COLO829 (cell line): ENCODE data around the gene GC.
"Not testable (repeated sequence)": the region's sequence is repeated elsewhere in the genome, so short reads cannot be mapped to it uniquely, and the experiment has no call there.

ENCODE experiments used
- DNase-seq: peaks from one replicate; pipeline ENCODE4 v3.0.0; 2012; ENCODE audit warnings: low spot score

GC gene, protein sequence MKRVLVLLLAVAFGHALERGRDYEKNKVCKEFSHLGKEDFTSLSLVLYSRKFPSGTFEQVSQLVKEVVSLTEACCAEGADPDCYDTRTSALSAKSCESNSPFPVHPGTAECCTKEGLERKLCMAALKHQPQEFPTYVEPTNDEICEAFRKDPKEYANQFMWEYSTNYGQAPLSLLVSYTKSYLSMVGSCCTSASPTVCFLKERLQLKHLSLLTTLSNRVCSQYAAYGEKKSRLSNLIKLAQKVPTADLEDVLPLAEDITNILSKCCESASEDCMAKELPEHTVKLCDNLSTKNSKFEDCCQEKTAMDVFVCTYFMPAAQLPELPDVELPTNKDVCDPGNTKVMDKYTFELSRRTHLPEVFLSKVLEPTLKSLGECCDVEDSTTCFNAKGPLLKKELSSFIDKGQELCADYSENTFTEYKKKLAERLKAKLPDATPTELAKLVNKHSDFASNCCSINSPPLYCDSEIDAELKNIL

DNA sequence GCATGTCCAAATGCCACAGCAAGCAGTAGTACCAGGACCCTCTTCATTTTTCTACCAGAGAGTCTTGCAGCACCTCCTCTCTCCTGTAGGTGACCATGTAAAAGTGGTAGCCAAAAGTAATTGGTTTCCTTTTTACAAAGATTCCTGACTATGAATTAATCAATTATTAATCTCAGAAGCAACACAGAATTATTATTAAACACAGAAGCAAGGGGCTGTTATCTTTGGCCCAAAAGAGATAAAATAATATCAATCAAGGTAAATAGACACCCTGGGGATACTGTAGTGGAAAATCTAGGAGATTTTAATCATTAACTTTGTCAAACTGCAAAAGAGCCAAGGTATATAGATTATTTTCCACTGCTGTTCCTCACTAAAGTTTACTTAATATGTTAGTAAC lies at the start of gene GC:
Gene GC, minus strand, starts transcription at position 108 of the 400 bp plus-strand sequence. Its CDS starts 61 bp downstream, at position 47.
- no peak for DNase-seq

- no peak for DNase-seq
Measured at GRCh38 chr4:71833232-71833900, 49.5 kb upstream of the GC start.

DNA sequence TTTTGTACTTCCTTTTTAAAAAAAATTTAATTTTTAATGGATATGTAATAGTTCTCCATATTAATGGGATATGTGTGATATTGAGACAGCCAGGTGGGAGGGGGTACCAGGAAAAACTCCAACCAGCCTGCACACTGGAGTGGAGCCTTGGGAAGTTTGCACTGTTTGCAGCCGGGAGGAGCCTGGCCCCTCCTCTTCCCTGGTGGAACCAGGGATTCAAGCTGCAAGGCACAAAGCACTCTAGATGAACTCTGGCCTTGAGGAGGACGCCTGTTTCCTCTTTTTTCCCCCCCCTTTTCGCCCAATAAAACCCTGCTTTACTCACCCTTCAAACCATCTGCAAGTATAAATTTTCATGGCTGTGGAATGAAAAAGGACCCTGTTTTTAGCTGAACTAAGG lies 48.2 kb upstream of the GC start:
- no peak for DNase-seq

- DNase-seq: no peak
Measured at GRCh38 chr4:71830497-71831190, 46.8 kb upstream of the GC start.

DNA sequence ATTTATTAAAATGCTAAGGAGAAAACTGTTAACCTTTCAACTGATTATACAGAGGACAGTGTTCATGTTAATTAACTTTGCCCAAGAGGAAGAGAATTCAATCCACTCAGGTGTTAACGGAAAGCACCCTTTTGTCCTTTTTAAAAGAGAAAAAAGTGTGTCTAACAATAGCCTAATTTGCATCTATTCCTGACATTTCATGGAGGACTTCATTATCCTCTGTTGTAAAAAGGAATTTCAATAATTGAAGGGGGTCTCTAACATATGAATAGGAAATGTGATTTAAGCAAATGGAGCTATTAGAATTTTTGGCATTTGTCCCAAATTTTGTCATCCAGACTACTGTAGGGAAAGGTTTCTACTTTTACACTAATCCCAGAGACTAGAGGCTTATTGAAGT lies 44.6 kb upstream of the GC start:
- no peak for DNase-seq

- DNase-seq: no peak
Measured at GRCh38 chr4:71827826-71828225, 43.9 kb upstream of the GC start.

DNA sequence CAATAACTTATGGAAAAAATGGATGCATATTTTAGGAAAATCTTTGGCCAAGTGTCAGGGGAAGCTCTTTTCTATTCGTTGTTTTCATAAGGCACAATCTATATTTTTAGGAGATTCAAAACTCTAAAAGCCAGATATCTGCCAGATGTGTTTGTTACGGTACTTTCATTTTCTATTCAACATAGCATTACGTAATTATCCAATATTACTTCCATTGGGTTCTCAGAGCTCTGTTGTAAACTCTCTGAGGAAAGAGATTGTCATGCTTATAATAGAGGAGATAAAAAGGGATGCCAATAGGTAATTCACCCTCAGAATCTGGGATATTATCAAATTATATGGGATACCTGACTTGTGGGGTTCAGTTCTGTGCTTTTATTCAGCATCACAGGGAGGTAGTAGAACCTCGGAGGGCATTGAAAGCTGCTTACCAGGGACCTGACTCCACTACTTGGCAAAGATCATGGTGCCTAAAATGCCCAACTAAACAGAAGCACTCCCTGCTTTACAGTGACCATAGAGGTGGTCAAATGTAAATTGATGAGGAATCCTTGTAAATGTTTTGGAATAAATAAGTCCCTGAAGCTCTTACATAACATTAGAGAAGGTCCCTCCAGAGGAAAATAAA lies 32.9 kb upstream of the GC start:
- no peak for DNase-seq

- DNase-seq: no peak
Measured at GRCh38 chr4:71814433-71814832, 30.6 kb upstream of the GC start.

DNA sequence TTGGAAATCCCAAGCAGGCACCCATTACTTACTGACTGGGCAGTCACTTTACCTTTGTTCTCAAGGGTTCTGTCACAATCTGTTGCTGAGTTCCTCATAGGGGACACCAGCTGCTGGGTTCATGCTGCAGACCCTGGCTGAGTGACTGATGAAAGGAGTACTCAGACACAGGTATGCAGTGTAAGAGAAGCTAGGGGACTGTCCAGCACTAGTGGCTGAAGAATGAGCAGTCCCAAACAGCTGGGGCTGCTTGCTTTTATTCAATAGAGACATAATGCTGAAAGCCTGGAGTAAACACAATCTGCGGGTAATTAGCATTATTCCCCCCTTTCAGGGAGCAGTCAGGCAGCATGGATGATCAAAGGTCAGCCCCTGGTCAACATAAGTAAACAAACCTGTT lies 25.9 kb upstream of the GC start:
- DNase-seq: not testable (repeated sequence)

- no peak for DNase-seq
Measured at GRCh38 chr4:71807469-71807868, 23.6 kb upstream of the GC start.

DNA sequence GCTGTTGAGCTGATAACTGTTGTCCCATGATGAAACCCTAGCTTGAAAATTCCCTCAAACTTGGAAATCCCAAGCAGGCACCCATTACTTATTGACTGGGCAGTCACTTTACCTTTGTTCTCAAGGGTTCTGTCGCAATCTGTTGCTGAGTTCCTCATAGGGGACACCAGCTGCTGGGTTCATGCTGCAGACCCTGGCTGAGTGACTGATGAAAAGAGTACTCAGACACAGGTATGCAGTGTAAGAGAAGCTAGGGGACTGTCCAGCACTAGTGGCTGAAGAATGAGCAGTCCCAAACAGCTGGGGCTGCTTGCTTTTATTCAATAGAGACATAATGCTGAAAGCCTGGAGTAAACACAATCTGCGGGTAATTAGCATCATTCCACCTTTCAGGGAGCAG lies 21.4 kb upstream of the GC start:
- DNase-seq: not testable (repeated sequence)

- DNase-seq: not testable (repeated sequence)
Measured at GRCh38 chr4:71804017-71804697, 20.3 kb upstream of the GC start.

DNA sequence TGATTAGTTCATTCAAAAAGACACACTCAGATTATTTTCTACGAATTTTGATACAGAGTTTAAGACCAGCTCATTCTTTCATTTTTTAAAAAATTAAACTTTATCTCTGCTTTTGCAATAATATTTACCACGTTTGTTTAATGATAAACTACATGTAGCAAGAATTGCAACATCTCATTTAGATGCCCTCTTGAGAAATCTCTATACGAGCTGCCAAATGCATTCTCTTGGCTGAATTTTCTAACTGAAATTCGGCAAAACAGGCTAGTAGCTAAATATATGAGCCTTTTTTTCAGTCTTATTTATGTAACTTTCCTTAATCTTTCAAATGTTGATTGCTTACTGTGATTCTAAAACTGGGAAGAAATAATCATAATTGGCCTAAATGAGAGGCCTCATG lies 2.1 kb upstream of the GC start:
- DNase-seq: no peak

DNA sequence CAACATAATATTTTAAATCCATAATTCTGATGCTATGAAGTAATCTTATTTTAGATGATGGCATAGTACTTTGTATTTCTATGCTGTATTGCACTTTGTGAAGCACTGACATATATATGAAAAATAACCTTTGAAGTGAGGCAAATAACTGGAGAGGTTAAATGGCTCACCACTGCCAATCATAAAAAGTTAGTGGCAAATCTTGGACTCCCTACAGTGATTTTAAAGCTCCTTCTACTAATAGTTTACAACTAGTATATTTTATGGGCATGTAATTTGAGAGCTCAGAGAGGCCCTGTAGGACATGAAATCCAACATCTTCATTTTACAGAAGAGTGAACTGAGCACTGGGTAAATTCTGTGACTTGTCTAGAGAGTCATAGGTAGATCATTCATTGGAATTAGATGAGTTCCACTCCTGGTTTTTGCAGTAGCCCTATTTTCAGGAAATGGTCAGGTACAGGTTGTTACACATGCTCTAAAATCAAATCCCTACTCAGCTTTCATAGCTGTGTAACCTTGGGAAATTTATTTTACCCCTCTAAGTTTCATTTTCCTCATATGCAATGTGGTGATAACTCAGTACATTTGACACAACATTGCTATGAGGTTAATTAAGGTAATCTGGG lies 804 bp upstream of the GC start:
- DNase-seq: no peak

DNA sequence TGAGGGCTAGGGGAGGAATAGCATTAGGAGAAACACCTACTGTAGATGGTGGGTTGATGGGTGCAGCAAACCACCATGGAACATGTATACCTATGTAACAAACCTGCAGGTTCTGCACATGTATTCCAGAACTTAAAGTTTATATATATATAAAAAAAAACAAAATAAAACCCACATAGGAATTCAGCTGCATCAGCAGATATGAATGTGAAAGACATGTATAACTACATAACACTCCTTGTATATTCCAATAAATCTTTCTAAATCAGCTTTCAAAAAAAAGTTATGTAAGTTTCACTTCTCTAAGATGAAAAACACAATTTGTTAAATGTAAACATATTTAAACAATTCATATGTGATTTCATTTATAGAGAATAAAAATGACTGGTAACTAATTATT lies 6.0 kb downstream of the GC start:
- DNase-seq: no peak

- no peak for DNase-seq
Measured at GRCh38 chr4:71775449-71775848, 8.4 kb downstream of the GC start.

DNA sequence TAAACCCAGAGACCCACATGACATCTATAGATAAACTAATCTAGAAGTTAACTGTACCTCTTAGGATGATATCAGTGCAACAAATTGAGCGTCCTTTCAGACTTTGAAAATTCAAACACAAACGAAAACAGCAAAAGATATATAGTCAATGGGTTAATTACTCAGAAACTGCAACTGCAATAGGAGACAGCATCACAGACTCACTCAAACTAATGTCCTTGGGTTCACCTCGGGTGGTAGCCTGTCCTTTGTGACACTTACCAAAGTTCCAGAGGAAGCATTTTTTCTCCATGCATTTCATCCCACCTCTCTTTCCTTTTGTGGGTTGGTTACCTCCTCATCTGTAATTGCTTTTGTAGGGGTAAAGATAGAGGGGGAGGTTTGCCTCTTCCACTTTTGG lies 9.7 kb downstream of the GC start:
- no peak for DNase-seq

- no peak for DNase-seq
Measured at GRCh38 chr4:71773004-71773403, 10.9 kb downstream of the GC start.

DNA sequence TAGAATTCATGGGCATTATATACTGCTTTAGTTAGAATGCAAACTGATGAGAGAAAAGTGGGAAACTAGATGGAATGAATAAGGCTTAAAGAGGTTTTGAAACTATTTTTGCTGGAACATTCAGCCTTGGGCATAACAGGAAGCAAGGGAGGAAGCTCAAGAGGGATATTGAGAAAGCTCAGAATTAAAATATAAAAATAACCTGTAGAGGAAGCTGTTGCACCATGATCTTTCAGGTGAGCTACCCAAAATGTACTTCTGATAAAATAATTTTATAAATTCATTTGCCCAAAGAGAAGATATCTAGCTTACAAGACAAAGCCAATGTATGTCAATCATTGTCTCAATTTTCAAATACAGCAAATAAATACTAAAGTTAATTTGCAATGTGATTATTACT lies 11.3 kb downstream of the GC start:
- no peak for DNase-seq

GRCh38 chr4:71771613-71772012 lies 12.3 kb downstream of the GC start:
- no peak for DNase-seq

- DNase-seq: no peak
Measured at GRCh38 chr4:71769434-71769833, 14.4 kb downstream of the GC start.
